Measurements from ENCODE around the gene SPSB2.

- TF ChIP-seq TAF1 (IDR thresholded peaks at IDR 0.05; ENCODE audit: low read depth, low read length) (no peak), POLR2A (IDR thresholded peaks at IDR 0.05; ENCODE audit: low read depth, low read length) (no peak)
Observed at GRCh38 chr12:6899837-6900519, 26.9 kb upstream of the SPSB2 start.
